ENCODE results near the gene HOTAIR.
A peak's percentile ranks its signal among the peaks of the same experiment; 100 is the strongest.

The HOTAIR gene

GRCh38 chr12:53985692-53985993, 10.9 kb upstream of the HOTAIR start:
- DNase-seq, result no peak

DNA sequence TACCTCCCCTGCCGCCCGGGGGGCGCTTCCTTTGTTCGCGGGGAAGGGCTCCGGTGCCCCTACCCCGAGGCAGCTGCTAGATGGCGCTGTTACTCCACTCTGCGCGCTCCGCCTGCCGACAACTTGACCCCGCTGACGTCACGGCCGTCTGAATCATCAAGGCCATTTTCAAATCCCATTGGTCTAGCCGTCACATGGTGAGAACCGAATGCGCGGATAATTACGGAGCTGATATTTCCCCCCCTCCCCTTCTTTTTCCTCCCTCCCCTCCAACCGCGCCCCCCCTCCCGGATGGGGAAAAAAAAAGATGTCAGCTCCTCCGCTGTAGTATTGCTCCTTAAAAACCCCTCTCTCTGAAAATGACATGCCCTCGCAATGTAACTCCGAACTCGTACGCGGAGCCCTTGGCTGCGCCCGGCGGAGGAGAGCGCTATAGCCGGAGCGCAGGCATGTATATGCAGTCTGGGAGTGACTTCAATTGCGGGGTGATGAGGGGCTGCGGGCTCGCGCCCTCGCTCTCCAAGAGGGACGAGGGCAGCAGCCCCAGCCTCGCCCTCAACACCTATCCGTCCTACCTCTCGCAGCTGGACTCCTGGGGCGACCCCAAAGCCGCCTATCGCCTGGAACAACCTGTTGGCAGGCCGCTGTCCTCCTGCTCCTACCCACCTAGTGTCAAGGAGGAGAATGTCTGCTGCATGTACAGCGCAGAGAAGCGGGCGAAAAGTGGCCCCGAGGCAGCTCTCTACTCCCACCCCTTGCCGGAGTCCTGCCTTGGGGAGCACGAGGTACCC, 10.3 kb upstream of the HOTAIR start, which contains the start of gene HOXC10:
Gene HOXC10, plus strand, starts transcription at position 246 of the 791 bp plus-strand sequence. Its CDS starts 114 bp downstream, at position 360.
- peak; percentile 77 for DNase-seq

GRCh38 chr12:53983950-53984572, 9.3 kb upstream of the HOTAIR start:
- no peak for DNase-seq

GRCh38 chr12:53983568-53983949, 8.8 kb upstream of the HOTAIR start:
- no peak for DNase-seq

DNA sequence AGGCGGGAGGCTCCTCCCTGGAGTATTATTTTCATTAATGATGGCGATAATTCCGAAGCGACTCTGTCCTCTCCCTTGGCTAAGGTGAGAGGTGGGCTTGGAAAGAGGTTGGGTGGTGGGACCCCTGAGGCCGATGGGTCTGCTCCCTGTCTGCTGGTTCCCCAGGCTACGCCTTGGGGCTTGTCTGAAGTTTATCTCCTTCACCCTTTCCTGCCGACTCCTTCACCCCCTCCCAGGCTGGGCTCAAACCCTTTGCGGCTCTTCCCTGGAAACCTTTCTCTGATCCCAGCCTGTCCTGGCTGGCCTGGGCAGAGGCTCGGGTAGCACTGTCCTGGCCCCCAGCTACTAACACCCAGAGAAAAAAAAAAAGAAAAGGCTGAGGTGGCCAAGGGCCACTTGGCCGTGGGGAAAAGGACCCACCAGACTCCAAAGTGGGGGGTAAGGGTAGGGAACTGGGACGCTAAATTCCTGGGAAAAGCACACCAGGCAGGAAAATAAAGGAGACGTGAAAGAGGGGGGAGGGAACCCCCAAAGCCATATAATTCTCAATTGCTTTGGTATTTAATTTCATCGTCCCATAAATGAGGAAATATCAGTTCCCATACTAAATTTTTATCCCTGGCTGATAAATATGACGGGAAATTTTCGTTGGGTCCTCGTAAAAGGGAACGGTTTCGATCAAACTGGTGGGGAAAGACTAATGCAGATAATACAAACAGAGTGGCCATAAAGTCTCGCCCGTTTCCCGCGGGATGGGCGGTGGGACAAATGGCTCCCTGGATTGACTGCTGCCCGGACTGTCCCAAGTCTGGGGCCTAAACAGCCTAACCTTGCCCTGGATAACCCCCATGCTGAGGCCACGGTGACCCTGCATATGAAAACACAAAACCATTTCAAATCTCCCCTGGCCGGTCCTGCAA, 8.2 kb upstream of the HOTAIR start:
- no peak for DNase-seq

DNA sequence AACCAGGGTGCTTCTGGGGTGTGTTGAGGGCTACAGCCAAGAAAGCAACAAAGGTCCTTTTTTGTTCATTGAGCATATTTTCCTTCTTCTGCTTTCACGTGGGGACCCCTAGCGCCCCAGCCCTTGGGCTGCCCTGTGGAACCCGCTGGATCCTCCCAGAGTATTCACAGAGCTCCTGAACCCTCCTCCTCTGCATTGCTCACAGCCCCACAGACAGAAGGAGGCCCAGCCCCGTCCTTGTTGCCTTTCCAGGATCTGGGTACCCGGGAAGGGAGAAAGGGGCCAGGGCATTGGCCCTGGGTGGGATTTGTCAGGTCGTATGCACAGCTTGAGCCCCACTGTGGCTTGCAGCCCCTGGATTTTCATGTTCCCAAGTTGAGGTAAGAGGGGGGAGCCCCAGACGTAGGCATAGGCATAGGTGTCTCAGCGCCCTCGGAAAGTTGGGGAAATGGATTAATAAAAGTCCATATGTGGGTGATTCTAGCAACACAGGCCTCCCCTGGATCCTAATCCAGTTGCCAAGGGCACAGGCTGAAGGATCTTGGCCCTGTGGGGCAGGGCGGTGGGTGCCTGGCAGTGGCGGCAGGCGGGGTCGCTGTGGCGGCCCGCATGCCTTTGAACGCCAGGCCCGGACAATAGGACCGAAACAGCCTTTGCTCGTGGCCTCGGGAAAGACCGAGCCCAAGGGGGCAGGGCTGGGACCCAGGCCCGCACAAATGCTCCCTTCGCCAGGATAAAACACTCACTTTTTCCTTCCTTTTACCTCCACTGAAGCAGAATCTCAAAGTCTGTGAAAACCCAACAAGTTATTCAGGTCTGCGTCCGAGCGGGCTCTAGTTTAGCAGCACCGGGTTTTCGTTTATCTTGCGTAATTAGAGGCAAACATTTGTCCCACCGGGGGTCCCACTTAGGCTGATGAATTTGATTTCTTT, 7.1 kb upstream of the HOTAIR start:
- no peak for DNase-seq

GRCh38 chr12:53980802-53981496, 6.2 kb upstream of the HOTAIR start:
- no peak for DNase-seq

- DNase-seq, result no peak
Measured at GRCh38 chr12:53980104-53980801, 5.5 kb upstream of the HOTAIR start.

DNA sequence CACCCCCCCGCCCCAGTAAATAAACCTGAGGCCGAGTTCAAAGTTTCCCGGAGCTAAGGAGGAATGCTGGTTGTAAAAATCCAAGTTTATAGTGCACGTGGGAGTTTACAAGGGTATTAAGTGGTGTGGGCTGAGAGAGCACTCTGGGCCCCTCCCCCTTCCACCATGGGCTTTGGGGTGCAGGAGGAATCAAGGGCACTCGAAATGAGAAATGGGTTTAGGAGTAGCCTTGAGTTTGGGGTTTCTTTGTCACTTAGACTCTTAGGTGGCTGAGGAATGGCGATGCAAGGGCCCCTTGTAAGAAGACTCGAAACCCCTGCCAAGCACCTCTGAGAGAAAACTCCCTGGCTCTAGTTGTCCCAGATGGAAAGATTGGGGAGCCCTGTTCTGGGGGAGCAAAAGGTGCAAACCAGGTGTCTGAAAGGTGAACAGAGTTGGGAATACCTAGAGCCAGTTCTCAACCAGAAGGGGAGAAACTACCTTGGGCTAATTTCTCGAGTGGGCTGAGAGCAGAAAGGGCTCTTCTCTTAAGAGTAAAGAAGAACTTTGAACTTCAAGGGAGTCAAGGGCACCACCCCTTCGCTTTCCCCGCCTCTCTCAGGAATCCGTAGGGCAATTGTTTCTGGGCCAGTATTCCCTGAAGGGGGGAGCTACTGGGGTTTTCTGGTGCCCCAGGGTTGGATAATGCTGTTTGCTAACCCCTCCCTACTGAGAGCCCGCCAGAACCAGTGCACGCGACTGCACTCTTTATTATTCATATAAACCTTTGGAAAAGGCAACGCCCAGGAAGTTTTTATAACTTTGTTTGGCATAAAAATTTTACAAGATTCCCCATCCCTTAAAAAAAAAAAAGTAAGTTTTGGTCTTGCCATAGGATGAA, 4.0 kb upstream of the HOTAIR start:
- DNase-seq, result no peak

DNA sequence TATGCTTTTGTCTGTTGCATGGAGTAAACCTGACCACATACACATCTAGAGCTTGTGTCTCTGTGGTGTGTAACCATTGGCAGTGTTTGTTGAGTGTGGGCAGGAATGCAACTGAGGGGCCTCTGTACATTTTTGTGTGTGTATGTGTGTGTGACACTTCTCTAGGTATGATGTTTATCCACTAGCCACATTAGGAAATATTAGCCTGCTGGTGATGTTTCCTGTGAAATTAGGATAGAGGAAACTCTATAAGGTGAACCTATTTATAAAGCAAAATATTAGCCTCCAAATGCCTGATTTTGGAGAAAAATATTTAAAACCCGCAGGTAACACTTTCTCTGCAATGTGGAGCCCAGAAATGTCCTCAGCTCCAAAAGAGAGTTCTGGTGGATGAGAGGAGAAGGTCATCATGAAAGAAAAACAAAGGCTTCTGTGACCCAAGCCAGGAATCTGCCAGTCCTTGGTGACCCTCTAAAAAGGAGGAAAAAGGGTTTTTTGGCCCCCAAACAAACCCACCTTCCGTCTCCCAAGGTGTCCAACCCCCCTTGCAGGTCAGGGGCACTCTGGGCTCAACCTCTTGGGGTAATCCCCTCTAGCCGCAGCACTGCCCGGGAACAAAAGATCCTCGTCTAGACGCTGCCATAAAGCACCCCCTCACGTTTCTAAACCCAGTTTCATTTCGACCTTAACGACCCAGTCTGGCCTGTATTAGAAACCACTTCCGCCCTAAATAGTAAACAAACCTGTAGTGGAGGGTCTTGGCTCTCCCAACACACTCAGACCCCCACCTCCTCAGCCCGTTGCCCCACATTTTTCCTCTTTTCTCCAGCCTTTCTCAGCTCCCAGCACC, 3.1 kb upstream of the HOTAIR start:
- peak; percentile 19 for DNase-seq

GRCh38 chr12:53976823-53977595, 2.3 kb upstream of the HOTAIR start:
- no peak for DNase-seq

DNA sequence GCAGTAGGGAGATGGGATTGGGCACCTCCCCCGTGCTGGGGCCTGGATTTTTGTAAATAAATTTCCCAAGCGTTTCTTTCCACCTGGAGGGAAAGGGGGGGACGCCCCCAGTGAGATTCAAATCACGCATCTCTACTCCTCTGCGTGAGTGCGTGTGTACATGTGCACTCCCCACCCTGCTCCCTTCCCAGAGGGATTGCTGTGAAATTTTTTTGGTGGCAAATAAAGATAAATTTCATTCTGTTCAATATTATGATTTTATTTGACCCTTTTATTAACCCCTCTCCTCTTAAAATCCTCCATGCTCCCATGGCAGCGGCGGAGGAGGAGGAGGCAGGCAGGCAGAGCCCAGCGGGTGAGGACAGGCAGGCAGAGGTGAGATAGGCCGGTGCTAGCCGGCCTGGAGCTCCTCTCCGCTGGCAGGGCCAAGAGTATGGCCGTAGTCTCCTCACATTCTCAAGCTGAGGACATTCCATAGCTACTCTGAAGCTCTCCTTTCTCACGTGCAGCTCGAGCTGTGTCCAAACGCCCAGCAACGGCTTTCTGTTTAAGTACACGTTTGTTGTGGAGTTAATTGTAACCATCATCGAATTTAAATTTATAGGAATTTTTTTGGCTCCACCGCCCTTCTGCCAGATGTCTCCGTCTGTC, 1.5 kb upstream of the HOTAIR start:
- no peak for DNase-seq

DNA sequence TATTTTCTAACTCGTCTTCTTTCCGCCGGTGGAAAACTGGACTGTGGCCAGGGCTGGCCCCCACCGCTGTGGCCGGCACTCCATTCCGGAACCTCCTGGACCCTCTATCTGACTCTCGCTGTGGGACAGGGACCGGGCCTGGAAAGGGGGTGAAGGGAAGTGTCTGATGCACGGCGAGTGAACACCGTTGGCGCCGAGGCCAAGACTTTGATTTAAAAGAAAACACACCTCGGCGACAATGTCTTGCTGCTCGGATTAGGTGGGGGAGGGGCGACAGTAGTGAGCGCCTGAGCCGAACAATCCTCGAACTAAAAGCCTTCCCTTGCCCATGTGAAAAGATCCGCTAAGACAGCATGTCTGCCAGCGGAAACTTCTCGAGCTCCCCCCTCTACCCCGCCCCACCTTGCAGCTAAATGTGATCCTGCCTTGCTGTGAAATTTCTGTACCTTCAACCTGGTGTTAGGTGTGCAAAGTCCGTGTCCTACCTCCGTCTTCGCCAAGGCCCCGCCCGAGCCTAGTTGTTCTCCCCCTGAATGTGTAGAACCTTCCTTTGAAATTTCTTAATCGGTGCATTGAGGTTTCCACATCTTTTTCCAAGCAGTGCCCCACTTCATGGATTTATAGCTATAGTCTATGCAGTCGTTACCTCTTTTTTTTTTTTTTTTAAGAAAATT, 862 bp upstream of the HOTAIR start:
- no peak for DNase-seq

GRCh38 chr12:53975064-53975471, 314 bp upstream of the HOTAIR start:
- no peak for DNase-seq

DNA sequence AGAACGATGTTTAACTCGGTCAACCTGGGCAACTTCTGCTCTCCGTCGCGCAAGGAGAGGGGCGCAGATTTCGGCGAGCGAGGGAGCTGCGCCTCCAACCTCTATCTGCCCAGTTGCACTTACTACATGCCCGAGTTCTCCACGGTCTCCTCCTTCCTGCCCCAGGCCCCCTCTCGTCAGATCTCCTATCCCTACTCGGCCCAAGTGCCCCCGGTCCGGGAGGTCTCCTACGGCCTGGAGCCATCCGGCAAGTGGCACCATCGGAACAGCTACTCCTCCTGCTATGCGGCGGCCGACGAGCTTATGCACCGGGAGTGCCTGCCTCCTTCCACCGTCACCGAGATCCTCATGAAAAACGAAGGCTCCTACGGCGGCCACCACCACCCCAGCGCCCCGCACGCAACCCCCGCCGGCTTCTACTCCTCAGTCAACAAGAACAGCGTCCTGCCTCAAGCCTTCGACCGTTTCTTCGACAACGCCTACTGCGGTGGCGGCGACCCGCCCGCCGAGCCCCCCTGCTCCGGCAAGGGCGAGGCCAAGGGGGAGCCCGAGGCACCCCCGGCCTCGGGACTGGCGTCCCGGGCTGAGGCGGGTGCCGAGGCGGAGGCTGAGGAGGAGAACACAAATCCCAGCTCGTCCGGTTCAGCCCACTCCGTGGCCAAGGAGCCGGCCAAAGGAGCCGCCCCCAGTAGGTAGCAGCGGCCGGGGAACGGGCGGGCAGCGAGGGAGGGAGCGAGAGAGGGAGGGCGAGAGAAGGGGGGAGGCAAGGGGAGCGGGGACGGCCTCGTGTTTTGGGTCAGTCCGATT, 1.3 kb downstream of the HOTAIR start:
- no peak for DNase-seq

DNA sequence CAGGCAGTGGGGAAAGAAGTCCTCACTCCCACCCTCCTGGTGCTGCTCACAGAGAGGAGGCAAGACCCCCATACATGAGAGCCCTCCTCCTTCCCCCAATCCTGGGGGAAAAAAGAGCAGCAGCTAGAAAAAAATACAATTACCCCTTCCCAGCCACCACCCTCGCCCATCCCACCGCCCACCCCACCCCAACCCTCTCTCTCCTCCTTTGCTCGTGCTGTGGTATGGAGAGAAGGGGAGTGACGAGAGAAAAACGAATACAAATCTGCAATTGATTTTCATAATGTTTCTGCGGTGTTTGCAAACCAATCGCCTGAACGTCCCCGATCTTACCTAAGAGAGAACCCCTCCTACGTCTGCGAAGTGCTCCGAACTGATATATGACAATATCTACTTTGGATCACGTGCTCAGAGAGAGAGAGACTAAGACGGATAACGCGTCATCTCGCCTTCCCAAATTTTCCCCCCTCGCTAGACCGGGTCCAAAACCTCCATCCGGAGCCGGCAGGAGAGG, 2.0 kb downstream of the HOTAIR start, which contains the start of gene HOXC11:
Gene HOXC11, plus strand, starts transcription at position 405 of the 514 bp plus-strand sequence. CDS start 116 bp downstream, outside the sequence.
- DNase-seq, result no peak

Data from DMS79 treated with DMSO at 0.1 percent for 48 hours (cell line).